Activated CD8-positive, alpha-beta memory T cell treated with anti-CD3 and anti-CD28 coated beads, Interleukin-2, amount 50 U/mL, for 48 hours (primary cell): ENCODE measurements around the gene NFATC2.

Experiments
- DNase-seq: peaks from one replicate; pipeline ENCODE4 v3.0.0-alpha.2; 2020

Gene NFATC2

DNA sequence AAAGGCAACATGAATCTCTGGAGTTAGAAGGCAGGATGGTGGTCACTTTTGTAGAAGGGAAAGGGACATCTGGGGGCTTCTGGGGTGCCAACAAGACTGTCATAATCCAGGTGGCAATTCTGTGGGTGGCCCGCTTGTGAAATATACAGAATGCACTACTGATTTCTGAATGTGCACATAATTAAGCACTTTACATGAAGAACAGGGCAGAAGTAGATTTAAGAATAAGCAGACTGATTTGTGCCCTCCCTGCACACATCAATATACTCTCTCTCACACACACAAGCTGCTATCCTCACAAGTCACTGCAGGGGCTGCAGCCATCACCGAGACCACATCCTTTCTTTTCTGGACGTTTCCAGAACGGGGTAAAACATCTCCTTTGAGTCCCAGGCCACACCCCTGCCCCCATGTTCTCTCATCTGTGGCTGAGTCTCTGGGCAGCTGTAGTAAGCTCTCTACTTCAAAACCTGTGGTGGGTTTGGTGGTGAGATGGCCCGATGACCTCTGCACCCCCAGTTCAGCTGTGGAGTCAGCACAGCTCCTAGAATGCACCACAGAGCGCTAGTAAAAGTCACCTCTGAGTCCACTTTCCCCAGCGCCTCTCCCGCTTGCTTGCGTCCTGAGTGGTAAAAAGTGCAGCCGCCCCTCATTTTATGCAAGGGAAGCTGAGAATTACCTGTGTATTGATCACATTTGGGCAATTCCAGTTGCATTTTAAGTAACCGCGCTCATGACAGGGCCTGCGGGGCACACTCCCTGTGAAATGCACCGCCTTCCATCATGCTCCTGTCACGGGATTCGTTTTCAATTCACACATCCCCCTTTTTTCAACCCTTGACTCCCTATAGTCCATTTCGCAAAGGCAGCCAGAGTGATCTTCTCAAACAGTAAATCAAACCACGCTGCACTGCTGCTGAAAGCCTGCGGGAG is 115.5 kb downstream of the NFATC2 start:
- no peak for DNase-seq

DNA sequence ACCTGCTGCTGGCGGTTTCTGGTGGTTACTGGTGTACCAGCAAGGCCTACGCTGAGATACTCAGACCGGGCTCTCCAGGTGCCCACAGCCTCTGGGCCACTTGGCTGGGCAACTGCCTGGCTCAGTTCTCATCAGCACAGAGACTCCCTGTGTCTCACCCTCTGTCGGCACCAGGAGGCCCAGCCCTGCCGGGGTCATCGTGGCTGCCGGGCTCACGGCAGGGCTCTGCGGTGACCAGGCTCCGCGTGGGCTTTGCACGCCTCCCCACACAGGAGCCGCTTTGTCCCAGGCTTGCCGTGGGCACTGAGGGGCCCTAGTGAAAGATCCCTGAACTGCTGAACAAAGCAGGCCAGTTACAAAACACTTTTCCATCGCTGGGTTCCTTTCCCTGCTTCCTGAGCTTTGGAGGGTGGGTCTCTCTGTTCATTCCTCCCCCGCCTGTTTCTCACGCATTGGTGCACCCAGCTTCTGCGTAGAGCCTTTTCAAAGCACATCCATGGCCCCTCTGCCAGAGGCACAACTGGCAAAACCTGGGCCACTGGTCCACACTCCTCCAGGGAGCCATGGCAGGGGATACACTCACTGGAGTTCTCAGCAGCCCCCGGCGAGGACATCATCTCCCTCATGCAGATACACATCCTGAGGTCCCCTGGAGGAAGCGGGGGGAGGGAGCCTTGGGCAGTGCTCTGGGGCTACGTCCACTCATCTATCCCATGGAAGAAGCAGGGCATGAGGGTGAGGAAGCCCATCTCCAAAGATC is 117.0 kb downstream of the NFATC2 start:
- DNase-seq: no peak

DNA sequence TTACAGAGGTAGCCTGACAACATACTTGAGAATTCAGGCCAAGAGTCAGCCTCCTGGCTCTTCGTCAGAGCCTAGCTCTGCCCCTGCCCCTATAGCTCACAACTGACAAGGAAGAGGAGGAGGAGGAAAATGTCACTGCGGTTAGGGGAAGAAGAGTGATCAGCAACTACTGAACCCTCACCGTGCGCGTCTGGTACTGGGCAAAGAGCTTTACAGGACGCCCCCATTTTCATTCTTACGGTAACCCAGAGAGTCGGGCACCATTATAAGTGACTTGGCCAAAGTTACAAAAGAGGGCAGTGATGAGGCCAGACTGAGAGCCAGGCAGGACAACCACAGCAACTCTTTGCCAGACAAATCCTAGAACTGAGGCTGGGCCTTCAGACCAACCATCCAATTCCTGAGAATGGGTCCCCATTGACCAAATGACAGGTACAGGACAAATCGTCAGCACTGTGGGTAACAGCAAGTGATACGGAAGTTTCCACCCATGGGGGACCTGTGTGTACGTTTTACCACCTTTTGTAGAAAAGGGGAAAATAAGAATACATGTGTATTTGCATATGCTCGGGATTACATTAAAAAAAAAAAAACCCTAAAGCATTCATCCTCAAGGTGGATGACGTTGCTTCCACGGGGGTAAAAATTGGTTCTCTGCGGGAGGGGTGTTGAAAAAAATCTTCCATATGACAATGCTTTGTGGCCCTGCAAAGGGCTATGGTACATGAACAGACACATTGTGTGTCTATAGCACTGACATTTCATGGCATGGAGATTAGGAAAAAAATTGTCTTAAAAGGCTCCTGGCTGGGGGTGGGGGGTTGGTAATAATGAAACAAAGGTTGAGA is 118.0 kb downstream of the NFATC2 start:
- no peak for DNase-seq

DNA sequence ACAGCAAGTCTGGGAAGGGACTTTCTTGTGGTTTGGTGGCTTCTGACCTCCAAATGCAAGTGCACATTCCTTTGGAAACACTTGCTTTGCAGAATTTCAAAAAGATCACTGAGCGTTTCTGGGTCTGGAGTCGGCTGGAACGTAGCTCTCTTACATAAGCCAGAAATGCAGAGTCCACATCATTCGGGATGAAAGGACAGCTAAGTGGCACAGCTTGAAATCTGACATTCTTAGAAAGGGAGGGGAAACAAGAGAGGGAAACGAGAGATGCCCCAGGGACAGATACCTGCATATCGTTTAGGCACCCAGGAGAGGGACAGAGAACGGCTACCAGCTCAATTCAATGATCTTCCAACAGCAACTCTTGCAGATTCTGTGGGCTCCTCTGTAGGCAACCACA is 118.7 kb downstream of the NFATC2 start:
- DNase-seq: no peak

DNA sequence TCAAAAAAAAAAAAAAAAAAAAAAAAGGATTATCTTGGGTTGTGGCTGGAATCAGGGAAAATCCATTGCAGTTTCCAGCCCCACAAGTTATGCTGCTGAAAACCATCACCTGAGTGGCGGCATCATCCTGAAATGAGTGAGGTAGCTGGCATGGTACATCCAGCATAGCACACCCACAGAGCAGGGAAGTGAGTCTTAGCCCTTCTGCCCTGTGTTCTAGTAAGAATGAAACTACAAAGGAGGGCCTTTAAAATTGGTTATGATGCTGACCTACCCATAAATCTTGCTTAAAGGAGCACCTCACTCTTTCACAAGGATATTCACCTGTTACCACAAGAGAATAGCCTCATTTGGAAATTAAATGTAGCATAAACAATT is 119.2 kb downstream of the NFATC2 start:
- DNase-seq: no peak

DNA sequence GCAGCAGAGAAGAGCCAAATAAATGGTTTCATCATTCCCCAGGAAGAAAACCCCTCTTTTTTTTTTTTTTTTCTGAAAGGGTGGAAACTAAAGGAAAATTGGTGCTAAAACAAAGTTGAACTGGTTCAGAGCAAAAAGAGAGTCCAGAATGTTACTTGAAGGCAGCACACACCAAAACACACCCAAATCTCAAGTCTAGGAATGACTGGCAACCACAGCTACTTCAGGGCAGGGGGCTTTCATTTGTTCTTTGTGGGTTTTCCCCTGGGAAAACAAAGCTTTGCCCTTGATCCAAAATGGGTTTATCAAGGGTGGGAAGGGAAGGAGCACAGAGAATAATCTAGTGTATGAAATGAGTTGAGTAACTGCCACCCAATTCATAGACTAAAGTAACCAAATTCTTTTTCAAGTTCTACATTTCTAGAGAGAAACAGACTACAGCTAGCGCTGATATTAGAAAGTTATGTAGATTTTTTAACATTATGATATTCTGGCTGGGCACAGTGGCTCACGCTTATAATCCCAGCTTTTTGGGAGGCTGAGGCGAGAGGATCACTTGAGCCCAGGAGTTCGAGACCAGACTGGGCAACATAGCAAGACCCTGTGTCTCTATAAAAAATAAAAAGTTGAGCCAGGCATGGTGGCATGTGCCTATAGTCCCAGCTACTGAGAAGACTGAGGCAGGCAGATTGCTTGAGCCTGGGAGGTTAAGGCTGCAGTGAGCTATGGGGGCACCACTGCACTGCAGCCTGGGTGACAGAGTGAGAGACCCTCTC is 119.8 kb downstream of the NFATC2 start:
- DNase-seq: no peak

DNA sequence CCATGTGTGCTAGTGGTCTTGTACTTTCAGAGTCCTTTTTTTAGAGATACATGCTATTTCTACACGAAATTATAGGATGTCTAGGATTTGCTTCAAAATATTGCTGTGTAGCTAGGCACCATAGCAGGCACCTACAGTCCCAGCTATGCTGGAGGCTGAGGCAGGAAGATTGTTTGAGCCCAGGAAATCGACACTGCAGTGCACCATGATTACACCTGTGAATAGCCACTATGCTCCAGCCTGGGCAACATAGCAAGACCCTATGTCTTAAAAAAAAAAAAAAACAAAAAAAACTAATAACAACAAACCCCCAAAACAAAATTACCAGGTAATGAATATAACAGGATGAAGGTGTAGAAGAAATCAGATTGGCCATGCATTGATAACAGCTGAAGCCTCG is 121.7 kb downstream of the NFATC2 start:
- no peak for DNase-seq

DNA sequence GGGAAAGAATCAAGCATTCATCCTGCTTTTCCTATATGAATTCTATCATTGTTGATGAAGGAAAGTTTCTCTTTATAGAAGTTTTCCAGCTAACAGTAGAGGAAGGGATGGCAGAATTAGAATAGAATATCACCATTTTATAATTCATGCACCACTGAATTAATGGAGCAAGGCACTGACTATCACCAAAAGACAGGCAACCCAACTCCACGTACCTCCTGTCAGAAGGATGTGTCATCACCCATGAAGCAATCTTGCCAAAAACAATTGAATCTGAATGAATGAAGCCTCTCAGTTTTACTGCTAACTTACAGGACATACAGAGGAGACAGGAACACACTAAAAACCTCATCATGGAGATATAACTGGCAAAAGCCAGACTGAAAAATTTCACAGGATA is 122.4 kb downstream of the NFATC2 start:
- no peak for DNase-seq

DNA sequence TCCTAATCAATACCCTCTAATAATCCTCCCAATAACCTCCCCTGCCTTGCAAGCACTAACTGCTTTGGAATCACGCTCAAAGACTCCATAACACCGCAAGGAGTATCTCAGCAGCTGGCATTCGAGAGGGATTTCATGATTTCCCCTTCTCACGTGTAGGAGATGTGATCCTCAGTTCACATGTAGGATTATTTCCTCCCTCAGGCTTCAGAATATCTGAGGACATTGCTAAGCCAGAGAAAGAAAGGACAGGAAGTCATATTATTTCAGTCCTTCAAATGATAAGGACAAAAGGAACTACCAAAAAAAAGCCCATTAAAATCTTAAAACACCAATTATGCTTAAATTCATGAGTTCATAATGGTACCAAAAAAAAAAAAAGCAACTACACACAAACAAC is 122.9 kb downstream of the NFATC2 start:
- DNase-seq: no peak

DNA sequence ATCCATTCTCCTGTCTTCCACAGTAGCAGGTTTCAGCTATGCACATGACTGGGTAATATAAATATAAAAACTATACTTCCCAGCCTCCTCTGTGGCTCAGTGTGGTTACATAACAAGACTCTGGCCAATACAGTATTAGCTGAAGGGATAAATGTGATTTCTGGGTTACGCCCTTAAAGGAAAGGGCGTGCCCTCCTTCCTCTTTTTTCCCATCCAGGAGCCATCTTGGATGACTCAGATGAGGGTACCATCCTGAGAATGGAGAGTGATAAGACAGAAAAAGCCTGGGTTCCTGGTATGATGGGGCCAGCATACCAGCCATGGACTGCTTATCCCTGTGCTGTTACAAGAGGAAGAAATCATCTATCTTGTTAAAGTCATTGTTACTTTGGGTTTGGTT is 123.3 kb downstream of the NFATC2 start:
- DNase-seq: no peak

DNA sequence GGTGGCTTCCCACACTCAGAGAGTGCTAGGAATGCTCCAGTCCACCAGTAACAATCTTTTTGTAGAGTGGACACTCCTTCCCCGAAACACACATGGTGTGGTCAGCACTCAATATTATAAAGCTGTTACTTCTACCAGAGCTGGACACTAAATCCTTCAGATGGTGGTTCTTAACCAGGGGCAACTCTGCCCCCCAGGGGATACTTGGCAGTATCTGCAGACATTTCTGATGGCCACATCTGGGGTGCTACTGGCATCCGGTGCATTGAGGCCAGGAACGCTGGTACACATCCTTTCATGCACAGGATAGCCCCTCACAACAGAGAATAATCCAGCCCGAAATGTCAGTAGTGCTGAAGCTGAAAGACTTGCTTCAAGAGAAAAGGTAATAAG is 124.4 kb downstream of the NFATC2 start:
- no peak for DNase-seq

DNA sequence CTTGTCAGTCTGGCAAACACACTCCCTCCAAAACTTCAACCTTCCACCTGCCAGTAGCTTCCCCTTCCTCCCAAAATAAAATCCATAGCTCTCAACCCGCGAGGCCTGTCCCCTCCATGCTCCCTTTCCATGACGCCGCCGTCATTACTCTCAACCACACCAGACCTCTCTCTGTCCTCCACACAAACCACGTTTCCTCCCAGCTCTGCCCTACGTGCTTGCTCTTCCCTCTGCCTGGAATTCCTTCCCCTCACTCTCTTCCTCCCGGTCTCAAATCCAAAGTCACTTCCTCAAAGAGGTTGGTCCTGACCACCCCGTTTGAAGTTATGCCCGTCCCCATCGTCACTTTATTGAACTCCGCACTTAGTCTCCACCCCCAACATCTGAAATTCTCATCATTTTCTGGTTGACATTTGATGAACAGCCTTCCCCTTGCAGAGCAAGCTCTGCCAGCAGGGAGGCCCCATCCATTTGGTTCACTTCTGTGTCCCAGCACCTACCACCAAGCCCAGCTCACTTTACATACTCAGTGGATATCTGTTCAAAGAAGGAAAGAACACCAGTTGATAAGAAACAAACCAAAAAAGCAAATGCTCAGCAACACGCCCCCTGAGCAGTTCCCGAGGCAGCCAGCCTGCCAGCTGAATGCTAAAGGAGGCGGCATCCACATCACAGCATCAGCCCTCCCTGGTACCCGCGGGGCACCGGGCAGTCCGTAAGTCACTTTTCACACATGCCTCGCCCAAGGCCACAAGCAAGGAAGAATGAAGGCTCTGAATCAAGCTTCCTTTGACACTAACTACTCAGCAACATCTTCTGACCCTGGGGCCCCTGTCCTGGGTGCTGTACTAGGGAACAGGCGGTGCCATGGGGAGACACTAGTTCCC is 125.0 kb downstream of the NFATC2 start:
- DNase-seq: no peak

DNA sequence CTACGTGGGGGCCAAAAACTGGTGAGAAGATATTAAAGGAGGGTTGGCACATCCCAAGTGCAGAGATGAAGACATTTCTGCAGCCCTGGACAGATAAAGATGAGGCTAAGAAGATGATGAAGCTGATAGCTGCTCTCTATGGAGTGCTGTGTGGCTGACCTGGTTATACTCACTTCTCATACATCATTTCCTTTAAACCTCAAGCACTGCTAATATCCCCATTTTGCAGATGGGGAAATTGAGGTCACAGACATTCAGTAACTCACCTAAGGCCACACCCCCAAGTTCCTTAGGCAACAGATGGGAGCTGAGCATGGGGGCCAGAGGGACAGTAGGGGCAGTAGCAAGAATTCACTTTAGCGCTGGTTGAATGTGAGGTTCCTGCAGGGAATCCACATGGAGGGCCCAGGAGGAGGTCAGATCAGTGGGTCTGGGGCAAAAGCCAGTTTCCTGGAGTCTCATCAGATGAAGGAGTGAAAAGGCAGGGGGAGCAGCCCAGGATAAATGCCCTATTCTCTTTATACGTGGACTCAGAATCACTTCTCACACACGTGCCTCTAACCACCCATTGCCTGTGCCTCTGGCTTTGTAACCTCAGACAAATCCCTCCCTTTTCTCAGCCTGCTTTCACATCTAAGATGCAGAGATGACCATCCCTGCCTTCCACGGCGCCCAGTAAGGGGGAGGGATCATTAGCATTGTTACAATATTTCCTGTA is 125.8 kb downstream of the NFATC2 start:
- no peak for DNase-seq

DNA sequence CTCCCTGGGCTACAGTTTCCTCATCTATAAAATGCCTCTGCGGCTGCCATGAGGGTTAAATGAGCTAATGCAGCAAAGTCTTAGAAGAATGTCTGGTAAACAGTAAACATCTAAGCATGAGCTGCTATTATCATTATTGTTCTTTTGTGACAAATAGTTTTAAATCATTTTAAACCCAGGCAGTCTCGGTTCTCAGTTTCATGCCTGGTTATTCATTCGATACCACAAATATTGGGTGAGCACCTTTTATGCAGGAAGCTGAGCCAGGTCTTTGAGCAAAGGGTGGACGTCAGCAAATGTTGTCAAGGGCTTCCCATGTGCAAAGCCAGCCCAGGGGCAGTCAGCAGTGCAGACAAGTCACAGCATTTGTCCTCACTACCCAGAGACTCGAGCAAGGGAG is 128.7 kb downstream of the NFATC2 start:
- no peak for DNase-seq

DNA sequence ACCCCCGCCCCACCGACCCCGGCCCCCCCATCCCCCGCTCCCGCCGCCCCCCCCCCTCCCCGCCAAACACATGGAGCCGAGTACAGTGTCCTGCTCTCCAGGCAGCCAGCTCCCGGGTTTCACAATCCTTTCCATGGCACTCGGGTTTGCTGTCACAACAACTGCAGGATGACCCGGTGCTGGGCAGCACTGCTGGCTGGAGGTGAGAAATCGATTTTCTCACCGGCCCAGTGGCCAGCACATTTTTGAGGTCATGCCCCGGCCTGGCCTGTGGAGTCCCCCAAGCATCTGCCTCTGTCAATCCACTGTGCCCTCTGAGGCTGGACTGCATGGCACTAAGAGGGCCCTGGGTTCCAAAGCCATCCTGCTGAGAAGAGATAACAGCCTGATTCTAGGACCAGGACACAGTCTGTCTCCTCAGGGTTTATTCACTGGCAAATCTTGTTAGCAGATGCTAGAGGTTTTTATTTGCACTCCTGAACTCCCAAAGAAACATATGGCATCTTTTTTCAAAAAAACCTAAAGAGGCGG is 129.5 kb downstream of the NFATC2 start:
- no peak for DNase-seq

DNA sequence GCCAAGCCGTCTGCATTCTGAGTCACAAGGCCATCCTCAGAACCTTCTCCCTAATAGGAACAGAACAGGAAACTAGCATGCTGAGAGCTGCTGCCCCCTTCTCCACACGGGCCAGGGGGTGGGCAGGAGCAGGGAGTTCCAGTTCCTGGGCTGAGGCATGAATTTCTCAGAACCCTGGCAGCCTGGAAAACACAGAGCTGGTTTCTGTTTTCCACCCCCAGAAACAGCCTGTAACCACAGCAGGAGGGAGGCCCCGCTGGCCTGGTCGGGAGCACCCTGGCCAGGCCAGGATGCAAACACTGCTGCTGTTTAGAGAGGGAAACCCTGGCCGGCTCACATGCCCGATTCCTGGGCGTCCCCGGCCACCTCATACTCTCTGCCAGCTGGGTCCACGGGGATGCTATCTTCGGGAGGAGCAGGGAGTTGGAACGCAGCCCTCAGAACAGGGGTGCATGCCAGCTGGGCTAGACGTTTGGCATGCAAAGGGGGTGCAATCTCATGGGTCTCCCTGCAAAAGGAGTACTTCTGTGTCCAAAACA is 130.1 kb downstream of the NFATC2 start:
- DNase-seq: no peak

DNA sequence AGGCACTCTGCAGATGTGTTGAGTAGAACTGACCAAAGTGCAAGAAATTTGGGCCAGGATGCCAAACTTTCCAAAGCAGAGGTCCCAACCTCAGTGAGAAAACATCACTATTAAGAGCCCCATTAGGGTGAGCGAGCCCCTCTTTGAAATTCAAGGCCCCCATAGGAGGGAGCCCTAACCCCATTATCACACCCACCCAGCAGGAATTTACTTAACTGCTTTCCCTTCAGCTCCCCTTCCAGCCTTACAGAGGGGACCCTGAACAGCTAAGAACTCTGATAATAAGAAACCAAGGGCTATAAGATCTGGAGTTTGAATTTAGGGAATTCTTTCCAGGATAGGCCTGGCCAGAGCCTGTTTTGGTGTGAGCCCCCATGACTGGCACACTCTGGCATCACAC is 130.6 kb downstream of the NFATC2 start:
- DNase-seq: no peak

DNA sequence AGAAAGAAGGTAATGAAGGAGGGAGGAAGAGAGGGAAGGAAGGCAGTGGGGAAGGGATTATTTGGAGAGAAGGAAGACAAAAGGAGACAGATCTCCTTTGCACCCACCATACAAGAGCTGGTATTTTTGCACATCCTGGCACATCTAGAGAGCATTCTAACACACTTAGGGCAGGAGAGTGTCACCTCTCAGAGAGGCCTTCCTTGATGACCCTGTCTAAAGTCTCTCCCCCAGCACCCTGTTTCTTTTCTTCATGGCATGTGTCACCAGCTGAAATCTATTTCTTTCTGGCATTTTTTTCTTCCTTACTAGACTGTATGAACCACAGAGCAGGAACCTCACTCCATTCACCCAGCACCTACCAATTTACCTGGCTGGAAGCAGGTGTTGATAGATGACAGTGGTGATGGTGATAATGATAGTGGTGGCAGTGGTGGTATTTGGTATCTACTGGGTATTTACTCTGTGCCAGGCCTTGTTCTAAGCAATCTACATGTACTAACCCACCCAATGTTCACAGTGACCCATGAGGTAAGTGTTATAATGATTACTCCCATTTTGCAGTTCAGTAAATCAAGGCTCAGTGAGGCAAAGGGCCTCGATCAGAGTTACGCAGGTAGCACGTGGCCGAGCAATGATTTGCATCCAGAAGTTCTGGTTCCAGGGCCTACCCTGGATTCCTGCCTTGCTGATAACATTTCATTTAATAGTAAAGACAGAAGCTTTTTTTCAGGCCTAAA is 131.8 kb downstream of the NFATC2 start:
- DNase-seq: no peak

DNA sequence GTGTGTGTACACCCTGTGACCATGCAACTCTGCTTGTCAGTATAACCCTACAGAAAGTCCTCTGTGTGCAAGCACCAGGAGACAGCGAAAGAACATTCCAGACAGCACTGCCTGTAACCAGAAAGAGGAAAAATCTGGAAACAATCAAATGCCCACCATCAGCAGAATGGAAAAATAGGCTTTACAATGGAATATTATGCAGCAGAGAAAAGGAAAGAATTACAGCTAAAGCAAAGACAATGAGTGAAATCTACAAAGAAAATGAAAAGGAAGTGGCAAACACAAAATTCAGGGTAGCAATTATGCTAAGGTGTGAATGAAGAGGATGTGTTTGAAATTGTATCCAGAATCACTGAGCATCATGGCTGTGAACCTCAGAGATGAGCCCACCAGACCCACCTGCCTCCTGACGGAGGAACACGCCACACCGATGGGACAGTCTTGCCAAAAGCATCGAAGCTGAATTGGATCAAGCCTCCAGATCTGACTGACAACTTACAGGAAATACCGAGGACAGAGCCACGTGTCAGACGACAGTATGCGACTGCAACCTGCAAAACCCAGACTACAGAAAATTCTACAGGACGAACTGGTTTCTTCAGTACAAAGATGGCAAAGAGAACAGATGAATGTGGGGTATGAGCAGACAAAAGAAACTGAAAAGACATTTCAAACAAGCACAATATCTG is 133.2 kb downstream of the NFATC2 start:
- DNase-seq: no peak
